SK-N-SH treated with all-trans-retinoic acid at 6 μM for 48 hours (cell line): ENCODE measurements around the gene FAM124A.

Source experiments
- RARB ChIP-seq: fragments of 250-450 bp; sonication (Bioruptor Pico); IDR thresholded peaks from 2 replicates; pipeline ENCODE4 v1.8.0; 2021; ENCODE audit warnings: mild to moderate bottlenecking, moderate library complexity
- TCF4 ChIP-seq: fragments of 250-450 bp; sonication (Bioruptor Pico); IDR thresholded peaks from 2 replicates; pipeline ENCODE4 v1.8.0; 2021; ENCODE audit warnings: mild to moderate bottlenecking, moderate library complexity, borderline replicate concordance
- TF ChIP-seq, protein P1 (sequence below): fragments of 250-450 bp; sonication (Bioruptor Pico); IDR thresholded peaks from 2 replicates; pipeline ENCODE4 v1.5.1; 2021; ENCODE audit warnings: mild to moderate bottlenecking, moderate library complexity

DNA sequence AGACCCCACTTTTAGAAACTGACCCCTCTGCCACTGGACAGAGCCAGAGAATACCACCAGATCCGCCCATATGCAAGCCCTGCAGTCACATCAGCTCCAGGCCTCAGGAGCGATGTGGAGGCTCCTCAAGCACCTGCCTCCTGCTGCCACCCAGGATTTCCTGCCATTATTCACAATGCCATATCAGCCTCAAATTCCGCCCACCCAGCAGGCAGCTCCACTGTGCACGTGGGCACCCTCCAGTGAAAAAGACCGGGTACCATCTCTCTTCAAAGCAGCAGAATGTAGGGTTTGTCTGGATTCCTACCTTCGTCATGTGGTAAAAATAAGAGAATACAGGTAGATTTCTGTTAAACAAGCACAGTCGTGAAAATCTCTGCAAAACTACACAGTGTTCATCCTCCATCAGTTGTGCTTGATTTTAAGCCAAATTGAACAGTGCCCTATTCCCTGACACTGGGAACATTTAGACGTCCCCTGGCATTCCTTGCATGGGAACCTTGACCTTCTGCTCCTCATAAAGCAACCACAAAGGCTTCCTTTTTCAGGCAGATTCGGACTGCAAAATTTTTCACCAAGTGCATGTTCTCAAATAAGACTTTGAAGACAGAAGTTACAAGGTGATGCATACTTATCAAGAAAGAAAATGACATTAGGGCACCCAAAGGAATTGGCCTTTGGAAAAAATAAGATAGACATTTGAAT is 56.4 kb downstream of the FAM124A start:
- TF ChIP-seq, protein P1, sequence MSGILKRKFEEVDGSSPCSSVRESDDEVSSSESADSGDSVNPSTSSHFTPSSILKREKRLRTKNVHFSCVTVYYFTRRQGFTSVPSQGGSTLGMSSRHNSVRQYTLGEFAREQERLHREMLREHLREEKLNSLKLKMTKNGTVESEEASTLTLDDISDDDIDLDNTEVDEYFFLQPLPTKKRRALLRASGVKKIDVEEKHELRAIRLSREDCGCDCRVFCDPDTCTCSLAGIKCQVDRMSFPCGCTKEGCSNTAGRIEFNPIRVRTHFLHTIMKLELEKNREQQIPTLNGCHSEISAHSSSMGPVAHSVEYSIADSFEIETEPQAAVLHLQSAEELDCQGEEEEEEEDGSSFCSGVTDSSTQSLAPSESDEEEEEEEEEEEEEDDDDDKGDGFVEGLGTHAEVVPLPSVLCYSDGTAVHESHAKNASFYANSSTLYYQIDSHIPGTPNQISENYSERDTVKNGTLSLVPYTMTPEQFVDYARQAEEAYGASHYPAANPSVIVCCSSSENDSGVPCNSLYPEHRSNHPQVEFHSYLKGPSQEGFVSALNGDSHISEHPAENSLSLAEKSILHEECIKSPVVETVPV (CRISPR knock-in tag), result no peak
- no peak for TF ChIP-seq TCF4 (CRISPR knock-in tag)
- TF ChIP-seq RARB (CRISPR knock-in tag), result no peak
